Ecto neural progenitor cell (in vitro differentiated cells): ENCODE results near the gene IDH2.

Experiments
- DNase-seq: peaks from one replicate; pipeline ENCODE4 v3.0.0-alpha.2; 2018; ENCODE audit warnings: low spot score

Gene IDH2

DNA sequence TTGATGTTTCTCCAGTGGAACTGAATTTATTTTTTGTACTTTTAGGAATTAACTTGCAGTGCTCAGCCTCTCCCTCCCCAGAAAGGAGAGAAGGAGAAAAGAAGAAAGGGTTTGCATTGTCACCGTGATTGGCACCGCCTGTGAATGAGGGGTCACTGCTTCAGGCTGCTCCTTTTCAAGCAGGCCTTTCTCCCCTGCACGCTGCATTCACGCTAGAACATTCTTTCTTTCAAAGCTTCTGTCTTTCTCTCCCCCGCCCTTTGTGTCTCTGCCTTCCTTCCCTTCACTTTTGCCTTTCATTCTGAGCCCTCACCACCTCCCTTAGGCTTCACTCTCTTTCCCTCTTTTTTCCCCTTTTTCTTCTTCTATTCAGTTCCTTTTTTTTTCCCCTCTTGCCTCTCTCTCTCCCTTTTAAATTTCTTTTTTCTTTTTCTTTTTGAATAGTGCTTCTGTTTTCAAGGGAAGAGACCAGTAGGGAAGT, 58.7 kb downstream of the IDH2 start:
- DNase-seq = no peak

DNA sequence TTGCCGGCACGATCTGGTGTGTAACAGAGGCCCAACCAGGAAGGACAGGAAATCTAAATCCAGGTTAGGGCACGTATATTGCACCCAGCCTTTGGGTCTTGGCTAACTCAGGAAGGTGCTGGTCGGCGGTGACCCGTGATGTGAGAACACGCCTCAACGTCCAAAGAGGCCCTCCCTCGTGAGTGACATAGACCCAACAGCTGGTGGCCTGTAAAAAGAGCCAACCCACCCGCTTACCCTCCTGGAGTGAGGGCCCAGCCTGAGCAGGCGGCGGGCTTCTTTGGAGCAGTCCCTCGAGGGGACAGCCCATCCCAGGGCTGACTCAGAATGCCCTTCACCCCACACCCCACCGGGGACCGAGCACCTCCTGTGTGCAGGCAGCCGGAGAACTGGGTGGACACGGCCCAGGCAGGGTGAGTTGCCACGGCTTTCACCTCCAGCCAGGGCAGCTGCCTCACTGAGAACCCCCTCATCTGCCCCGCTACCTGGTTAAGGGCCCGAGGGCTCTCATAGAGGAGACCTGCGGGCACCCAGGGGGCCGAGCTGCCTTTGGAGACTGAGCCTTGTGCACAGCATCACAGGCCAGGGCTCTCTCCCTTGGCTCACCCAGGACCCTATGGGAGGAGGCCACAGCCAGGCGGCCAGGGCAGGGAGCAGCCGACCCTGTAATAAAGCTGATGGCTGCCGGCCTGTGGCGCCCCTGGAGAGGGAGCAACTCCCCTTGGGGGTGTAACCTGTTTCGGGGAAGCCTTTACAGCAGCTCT, 59.3 kb downstream of the IDH2 start:
- DNase-seq = no peak

- no peak for DNase-seq
These were observed 59.9 kb downstream of the IDH2 start for GRCh38 chr15:90042356-90042755.

GRCh38 chr15:90040618-90041017, 61.6 kb downstream of the IDH2 start:
- no peak for DNase-seq

DNA sequence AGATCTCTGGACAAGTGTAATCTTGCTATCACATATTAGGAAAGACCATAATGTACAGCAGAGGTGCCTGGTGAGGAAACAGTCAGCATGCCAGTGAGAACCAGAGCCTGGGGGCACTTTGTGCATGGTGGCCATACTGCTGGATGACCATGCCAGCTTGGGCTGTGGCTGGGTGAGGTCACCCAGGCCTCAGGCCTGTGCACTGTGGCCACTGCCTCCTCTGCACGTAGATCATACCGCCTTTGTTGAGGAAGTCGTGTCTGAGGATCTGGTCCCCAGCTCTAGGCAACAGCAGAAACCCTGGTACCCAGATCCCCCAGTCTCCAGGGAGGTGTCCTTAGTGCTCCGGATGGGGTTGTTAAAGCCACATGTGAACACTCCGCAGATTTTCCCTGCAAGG, 62.3 kb downstream of the IDH2 start:
- no peak for DNase-seq

- no peak for DNase-seq
These were observed 63.6 kb downstream of the IDH2 start for GRCh38 chr15:90038632-90039095.

- no peak for DNase-seq
These were observed 64.2 kb downstream of the IDH2 start for GRCh38 chr15:90037961-90038631.

- DNase-seq = no peak
These were observed 64.8 kb downstream of the IDH2 start for GRCh38 chr15:90037511-90037860.

DNA sequence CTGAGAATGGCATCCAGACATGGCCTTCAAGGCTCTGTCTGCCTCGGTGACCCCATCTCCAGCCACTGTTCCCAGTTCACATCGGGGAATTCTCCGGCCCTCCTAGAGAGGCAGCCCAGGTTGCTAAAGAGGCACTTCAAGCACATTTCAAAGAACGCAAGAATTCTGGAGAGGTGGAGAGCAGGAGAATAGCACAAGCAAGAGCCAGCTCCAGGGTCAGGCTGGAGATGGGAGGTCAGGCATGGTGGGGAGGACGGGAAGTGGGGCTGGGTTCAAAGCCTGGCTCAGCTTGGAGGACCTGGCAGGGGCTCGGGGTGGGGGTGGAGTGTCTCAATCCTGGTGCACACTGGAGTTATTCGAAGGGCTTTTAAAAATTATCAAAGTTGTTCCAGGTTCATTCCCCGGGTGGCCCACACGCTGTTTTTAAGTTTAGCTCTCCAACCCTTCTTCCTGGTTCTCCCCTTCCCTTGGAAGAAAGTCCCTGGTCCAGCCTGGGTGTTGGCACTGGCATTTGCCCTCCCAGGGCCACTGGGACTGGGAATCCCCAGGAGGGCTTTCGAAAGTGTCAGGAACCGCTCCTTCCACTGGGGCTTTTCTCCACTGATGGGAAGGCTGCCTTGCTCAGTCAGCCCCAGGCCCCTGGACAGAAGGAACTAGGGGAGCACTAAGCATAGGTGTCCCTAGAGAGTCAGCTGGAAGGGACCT, 65.3 kb downstream of the IDH2 start:
- DNase-seq = no peak

DNA sequence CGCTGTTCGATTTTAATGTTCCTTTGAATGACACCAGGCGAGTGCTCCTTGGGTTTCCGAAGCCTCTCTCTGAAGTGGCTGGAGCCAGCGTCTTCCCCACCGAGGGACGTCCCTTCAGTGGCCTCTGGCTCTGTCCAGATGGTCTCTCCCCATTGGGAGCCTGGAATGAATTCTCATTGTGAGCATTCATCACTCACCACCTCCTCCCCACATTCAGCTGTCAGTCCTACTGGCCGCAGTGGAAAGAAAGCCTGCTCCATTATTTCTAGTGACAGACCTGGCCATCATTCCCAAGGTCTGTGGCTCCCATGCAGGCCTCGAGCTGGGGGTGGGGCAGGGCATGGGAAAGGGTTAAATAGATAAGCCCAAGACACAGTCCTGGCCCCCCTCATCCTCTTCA, 65.9 kb downstream of the IDH2 start:
- no peak for DNase-seq

GRCh38 chr15:90035840-90036230, 66.4 kb downstream of the IDH2 start:
- no peak for DNase-seq

DNA sequence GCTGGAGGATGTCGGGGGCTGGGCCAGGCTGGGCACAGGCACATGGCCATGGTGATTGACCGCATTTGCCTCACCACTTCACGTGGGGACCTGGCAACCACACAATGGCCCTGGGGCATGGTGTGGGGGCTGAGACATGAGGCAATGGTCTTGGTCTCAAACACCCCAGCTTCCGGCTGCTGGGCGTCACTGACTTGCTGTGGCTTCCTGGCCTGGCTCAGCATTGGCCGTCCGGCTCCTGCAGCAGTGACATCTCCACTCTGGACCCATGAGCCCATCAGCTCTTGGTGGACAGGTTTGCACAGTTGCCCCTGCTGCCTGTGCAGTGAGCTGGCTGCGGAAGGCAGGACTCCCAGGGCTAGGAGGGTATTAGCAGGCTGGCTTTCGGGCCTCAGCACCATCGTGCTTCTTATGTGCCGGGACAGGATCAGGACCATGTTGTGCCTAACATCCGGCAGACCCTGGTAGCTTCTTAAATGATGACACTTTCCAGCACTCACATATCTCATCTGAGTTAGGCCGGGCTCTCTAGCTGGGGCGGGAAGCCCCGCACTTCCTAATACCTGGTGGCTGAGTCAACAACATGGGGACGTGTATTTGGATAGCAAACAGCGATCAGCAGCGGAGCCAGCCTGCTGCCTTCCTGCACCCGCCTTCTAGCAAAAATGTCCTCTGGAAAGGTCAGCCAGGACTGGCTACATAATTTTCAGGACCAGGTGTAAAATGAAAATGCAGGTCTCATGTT, 67.0 kb downstream of the IDH2 start:
- no peak for DNase-seq

DNA sequence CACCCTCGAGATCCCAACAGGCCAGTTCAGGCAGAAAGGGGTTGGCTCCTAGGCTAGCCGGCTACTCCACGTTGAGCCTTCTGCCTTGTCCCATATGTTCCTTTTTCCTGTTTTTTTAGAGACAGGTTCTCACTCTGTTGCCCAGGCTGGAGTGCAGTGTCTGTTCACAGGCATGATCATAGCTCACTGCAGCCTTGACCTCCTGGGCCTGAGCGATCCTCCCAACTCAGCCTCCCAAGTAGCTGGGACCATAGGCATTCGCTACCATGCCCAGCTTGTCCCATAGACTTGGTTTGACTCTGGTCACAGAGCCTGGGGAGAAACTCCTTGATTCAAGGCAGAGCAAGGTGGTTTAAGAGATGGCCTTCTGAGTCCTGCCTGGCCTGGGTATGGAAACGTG, 68.8 kb downstream of the IDH2 start:
- no peak for DNase-seq
